Liver (tissue), 3 donors: Measurements from ENCODE around the gene UGT1A9.

Source experiments
- EGR1 ChIP-seq, 2 donors: IDR thresholded peaks; 2 replicates each; pipeline ENCODE4 v1.6.1; 2016 to 2018; ENCODE audit warnings: antibody characterized with exemption in 2 of 2, low read depth in 2 of 2
- FOXA1 ChIP-seq: IDR thresholded peaks from 2 replicates; pipeline ENCODE4 v1.6.1; 2016; ENCODE audit warnings: antibody characterized with exemption
- GABPA ChIP-seq, 2 donors: IDR thresholded peaks in 1 of 2; conservative IDR thresholded peaks in 1 of 2; 2 replicates each; pipeline ENCODE4 v1.6.1; 2016; ENCODE audit warnings: antibody characterized with exemption in 2 of 2, mild to moderate bottlenecking in 1 of 2, moderate library complexity in 1 of 2
- HNF4G ChIP-seq: IDR thresholded peaks from 2 replicates; pipeline ENCODE4 v1.6.1; 2016; ENCODE audit warnings: antibody characterized with exemption
- JUND ChIP-seq, 2 donors: IDR thresholded peaks; 2 replicates each; pipeline ENCODE4 v1.6.1; 2016; ENCODE audit warnings: antibody characterized with exemption in 2 of 2
- NR2F2 ChIP-seq: IDR thresholded peaks from 2 replicates; pipeline ENCODE4 v1.6.1; 2016; ENCODE audit warnings: antibody characterized with exemption
- RAD21 ChIP-seq, 2 donors: IDR thresholded peaks; 2 replicates each; pipeline ENCODE4 v1.6.1; 2016; ENCODE audit warnings: antibody characterized with exemption in 2 of 2, mild to moderate bottlenecking in 2 of 2
- TAF1 ChIP-seq: conservative IDR thresholded peaks from 2 replicates; pipeline ENCODE4 v1.6.1; 2016; ENCODE audit warnings: antibody characterized with exemption, mild to moderate bottlenecking
- TF ChIP-seq, protein P1 (sequence below): IDR thresholded peaks from 2 replicates; pipeline ENCODE4 v1.6.1; 2016; ENCODE audit warnings: antibody characterized with exemption
- TF ChIP-seq, protein P2 (sequence below): fragments of 150-350 bp; IDR thresholded peaks from 2 replicates; pipeline ENCODE4 v1.5.1; 2017; ENCODE audit warnings: improper control_type of control experiment, low read depth, low read length; ENCODE audit not compliant: missing input control
- TF ChIP-seq, protein P3 (sequence below): IDR thresholded peaks from 2 replicates; pipeline ENCODE4 v1.6.1; 2016; ENCODE audit warnings: antibody characterized with exemption, mild to moderate bottlenecking
- TF ChIP-seq, protein P4 (sequence below): IDR thresholded peaks from 2 replicates; pipeline ENCODE4 v1.6.1; 2016; ENCODE audit warnings: antibody characterized with exemption
- donor health status: healthy.
- donor health status: healthy.

DNA sequence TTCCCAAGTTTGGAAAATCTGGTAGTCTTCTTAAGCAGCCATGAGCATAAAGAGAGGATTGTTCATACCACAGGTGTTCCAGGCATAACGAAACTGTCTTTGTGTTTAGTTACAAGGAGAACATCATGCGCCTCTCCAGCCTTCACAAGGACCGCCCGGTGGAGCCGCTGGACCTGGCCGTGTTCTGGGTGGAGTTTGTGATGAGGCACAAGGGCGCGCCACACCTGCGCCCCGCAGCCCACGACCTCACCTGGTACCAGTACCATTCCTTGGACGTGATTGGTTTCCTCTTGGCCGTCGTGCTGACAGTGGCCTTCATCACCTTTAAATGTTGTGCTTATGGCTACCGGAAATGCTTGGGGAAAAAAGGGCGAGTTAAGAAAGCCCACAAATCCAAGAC lies 100.5 kb downstream of the UGT1A9 start:
- TF ChIP-seq NR2F2, result no peak
- TF ChIP-seq GABPA (IDR thresholded peaks at IDR 0.05 in 1 of 2, conservative IDR thresholded peaks at IDR 0.05 in 1 of 2), result no peak
- TF ChIP-seq, protein P1, sequence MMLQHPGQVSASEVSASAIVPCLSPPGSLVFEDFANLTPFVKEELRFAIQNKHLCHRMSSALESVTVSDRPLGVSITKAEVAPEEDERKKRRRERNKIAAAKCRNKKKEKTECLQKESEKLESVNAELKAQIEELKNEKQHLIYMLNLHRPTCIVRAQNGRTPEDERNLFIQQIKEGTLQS, result no peak
- TF ChIP-seq, protein P2, sequence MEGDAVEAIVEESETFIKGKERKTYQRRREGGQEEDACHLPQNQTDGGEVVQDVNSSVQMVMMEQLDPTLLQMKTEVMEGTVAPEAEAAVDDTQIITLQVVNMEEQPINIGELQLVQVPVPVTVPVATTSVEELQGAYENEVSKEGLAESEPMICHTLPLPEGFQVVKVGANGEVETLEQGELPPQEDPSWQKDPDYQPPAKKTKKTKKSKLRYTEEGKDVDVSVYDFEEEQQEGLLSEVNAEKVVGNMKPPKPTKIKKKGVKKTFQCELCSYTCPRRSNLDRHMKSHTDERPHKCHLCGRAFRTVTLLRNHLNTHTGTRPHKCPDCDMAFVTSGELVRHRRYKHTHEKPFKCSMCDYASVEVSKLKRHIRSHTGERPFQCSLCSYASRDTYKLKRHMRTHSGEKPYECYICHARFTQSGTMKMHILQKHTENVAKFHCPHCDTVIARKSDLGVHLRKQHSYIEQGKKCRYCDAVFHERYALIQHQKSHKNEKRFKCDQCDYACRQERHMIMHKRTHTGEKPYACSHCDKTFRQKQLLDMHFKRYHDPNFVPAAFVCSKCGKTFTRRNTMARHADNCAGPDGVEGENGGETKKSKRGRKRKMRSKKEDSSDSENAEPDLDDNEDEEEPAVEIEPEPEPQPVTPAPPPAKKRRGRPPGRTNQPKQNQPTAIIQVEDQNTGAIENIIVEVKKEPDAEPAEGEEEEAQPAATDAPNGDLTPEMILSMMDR, result no peak
- no peak for TF ChIP-seq JUND (IDR thresholded peaks at IDR 0.05)
- no peak for TF ChIP-seq FOXA1
- TF ChIP-seq, protein P3, sequence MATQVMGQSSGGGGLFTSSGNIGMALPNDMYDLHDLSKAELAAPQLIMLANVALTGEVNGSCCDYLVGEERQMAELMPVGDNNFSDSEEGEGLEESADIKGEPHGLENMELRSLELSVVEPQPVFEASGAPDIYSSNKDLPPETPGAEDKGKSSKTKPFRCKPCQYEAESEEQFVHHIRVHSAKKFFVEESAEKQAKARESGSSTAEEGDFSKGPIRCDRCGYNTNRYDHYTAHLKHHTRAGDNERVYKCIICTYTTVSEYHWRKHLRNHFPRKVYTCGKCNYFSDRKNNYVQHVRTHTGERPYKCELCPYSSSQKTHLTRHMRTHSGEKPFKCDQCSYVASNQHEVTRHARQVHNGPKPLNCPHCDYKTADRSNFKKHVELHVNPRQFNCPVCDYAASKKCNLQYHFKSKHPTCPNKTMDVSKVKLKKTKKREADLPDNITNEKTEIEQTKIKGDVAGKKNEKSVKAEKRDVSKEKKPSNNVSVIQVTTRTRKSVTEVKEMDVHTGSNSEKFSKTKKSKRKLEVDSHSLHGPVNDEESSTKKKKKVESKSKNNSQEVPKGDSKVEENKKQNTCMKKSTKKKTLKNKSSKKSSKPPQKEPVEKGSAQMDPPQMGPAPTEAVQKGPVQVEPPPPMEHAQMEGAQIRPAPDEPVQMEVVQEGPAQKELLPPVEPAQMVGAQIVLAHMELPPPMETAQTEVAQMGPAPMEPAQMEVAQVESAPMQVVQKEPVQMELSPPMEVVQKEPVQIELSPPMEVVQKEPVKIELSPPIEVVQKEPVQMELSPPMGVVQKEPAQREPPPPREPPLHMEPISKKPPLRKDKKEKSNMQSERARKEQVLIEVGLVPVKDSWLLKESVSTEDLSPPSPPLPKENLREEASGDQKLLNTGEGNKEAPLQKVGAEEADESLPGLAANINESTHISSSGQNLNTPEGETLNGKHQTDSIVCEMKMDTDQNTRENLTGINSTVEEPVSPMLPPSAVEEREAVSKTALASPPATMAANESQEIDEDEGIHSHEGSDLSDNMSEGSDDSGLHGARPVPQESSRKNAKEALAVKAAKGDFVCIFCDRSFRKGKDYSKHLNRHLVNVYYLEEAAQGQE, result no peak
- TF ChIP-seq, protein P4, sequence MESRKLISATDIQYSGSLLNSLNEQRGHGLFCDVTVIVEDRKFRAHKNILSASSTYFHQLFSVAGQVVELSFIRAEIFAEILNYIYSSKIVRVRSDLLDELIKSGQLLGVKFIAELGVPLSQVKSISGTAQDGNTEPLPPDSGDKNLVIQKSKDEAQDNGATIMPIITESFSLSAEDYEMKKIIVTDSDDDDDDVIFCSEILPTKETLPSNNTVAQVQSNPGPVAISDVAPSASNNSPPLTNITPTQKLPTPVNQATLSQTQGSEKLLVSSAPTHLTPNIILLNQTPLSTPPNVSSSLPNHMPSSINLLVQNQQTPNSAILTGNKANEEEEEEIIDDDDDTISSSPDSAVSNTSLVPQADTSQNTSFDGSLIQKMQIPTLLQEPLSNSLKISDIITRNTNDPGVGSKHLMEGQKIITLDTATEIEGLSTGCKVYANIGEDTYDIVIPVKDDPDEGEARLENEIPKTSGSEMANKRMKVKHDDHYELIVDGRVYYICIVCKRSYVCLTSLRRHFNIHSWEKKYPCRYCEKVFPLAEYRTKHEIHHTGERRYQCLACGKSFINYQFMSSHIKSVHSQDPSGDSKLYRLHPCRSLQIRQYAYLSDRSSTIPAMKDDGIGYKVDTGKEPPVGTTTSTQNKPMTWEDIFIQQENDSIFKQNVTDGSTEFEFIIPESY, result no peak
- TF ChIP-seq TAF1, result no peak
- TF ChIP-seq EGR1 (IDR thresholded peaks at IDR 0.05; ENCODE audit: low read depth in 2 of 2), result no peak
- TF ChIP-seq HNF4G, result no peak
- TF ChIP-seq RAD21 (IDR thresholded peaks at IDR 0.05), result no peak
